WERI-Rb-1 (cell line): ENCODE results near the gene DDIAS.
A peak's percentile ranks its signal among the peaks of the same experiment; 100 is the strongest.

ENCODE experiments used
- DNase-seq: peaks from one replicate; pipeline ENCODE4 v3.0.0-alpha.2; 2020
- H3K27ac ChIP-seq: fragments of 250-450 bp; sonication (Bioruptor Pico); 2 replicates; pipeline ENCODE4 v1.5.1; 2020; ENCODE audit warnings: mild to moderate bottlenecking, moderate library complexity
- H3K27me3 ChIP-seq: fragments of 250-450 bp; sonication (Bioruptor Pico); 2 replicates; pipeline ENCODE4 v1.5.1; 2021; ENCODE audit warnings: mild to moderate bottlenecking, low read depth, moderate library complexity; ENCODE audit not compliant: insufficient read depth, severe bottlenecking
- H3K36me3 ChIP-seq: fragments of 250-450 bp; sonication (Bioruptor Pico); 2 replicates; pipeline ENCODE4 v1.5.1; 2020; ENCODE audit warnings: mild to moderate bottlenecking, moderate library complexity
- H3K4me3 ChIP-seq: 2 replicates; pipeline ENCODE4 v1.5.1; 2011; ENCODE audit warnings: low read depth, mild to moderate bottlenecking, control low read depth, low read length
- H3K9me3 ChIP-seq: fragments of 250-450 bp; sonication (Bioruptor Pico); 2 replicates; pipeline ENCODE4 v1.5.1; 2021; ENCODE audit warnings: mild to moderate bottlenecking, moderate library complexity; ENCODE audit not compliant: severe bottlenecking
- CTCF ChIP-seq: IDR thresholded peaks from 2 replicates; pipeline ENCODE4 v1.5.1; 2011; ENCODE audit warnings: low read depth, mild to moderate bottlenecking, control low read depth, inconsistent platforms, low read length

Gene DDIAS

GRCh38 chr11:82858556-82859091, 42.9 kb upstream of the DDIAS start:
- no peak for DNase-seq
- Histone ChIP-seq H3K4me3 (no peak overlapping the region), H3K27me3 (no peaks in the 10 kb centered on the region), H3K9me3 (no peaks in the 10 kb centered on the region), H3K36me3 (no peaks in the 10 kb centered on the region), H3K27ac (no peak overlapping the region)
- no peak for TF ChIP-seq CTCF

- H3K27ac ChIP-seq: no peak overlapping the region
- H3K27me3 ChIP-seq: no peaks in the 10 kb centered on the region
- H3K9me3 ChIP-seq: no peaks in the 10 kb centered on the region
- DNase-seq: no peak
- no peaks in the 10 kb centered on the region for H3K36me3 ChIP-seq
- no peak overlapping the region for H3K4me3 ChIP-seq
- TF ChIP-seq CTCF: no peak
Measured at GRCh38 chr11:82859750-82860149, 41.8 kb upstream of the DDIAS start.

GRCh38 chr11:82862379-82862778, 39.2 kb upstream of the DDIAS start:
- H3K27ac ChIP-seq: no peak overlapping the region
- DNase-seq: no peak
- TF ChIP-seq CTCF: no peak
- H3K36me3 ChIP-seq: no peaks in the 10 kb centered on the region
- no peak overlapping the region for H3K4me3 ChIP-seq
- H3K27me3 ChIP-seq: no peaks in the 10 kb centered on the region
- H3K9me3 ChIP-seq: no peaks in the 10 kb centered on the region

GRCh38 chr11:82863209-82863608, 38.3 kb upstream of the DDIAS start:
- no peaks in the 10 kb centered on the region for H3K9me3 ChIP-seq
- no peak for TF ChIP-seq CTCF
- no peaks in the 10 kb centered on the region for H3K27me3 ChIP-seq
- H3K4me3 ChIP-seq: no peak overlapping the region
- no peak overlapping the region for H3K27ac ChIP-seq
- no peaks in the 10 kb centered on the region for H3K36me3 ChIP-seq
- DNase-seq: no peak

GRCh38 chr11:82864268-82864667, 37.3 kb upstream of the DDIAS start:
- peak; percentile 72 for TF ChIP-seq CTCF
- peak; percentile 67 for DNase-seq

GRCh38 chr11:82865841-82866240, 35.7 kb upstream of the DDIAS start:
- Histone ChIP-seq H3K9me3 (no peaks in the 10 kb centered on the region), H3K36me3 (no peaks in the 10 kb centered on the region), H3K27me3 (no peaks in the 10 kb centered on the region), H3K27ac (no peak overlapping the region), H3K4me3 (no peak overlapping the region)
- no peak for TF ChIP-seq CTCF
- DNase-seq: no peak

More at GRCh38 chr11:82864268-82864667, 37.3 kb upstream of the DDIAS start:
- Histone ChIP-seq H3K27me3 (no peaks in the 10 kb centered on the region), H3K27ac (no peak overlapping the region), H3K9me3 (no peaks in the 10 kb centered on the region), H3K36me3 (no peaks in the 10 kb centered on the region), H3K4me3 (no peak overlapping the region)
